HUES48 (cell line): ENCODE measurements around the gene HIKESHI.
"Not testable (repeated sequence)": the region's sequence is repeated elsewhere in the genome, so short reads cannot be mapped to it uniquely, and the experiment has no call there.

Experiments used
- H3K27ac ChIP-seq: one replicate; pipeline ENCODE4 v1.7.0; 2013; ENCODE audit warnings: low read depth, low read length, inconsistent platforms
- H3K27me3 ChIP-seq: 2 replicates; pipeline ENCODE4 v1.6.1; 2013; ENCODE audit warnings: mild to moderate bottlenecking, low read length; ENCODE audit not compliant: control insufficient read depth, insufficient read depth
- H3K36me3 ChIP-seq: 2 replicates; pipeline ENCODE4 v1.6.1; 2013; ENCODE audit warnings: low read length; ENCODE audit not compliant: control insufficient read depth, insufficient read depth
- H3K4me1 ChIP-seq: 2 replicates; pipeline ENCODE4 v1.6.1; 2013; ENCODE audit warnings: mild to moderate bottlenecking, low read length; ENCODE audit not compliant: control insufficient read depth, insufficient read depth
- H3K4me3 ChIP-seq: 2 replicates; pipeline ENCODE4 v1.5.1; 2013; ENCODE audit warnings: mild to moderate bottlenecking, low read depth, low read length
- H3K9ac ChIP-seq: 2 replicates; pipeline ENCODE4 v1.6.1; 2013; ENCODE audit warnings: mild to moderate bottlenecking, low read depth, low read length, moderate library complexity
- H3K9me3 ChIP-seq: 2 replicates; pipeline ENCODE4 v1.6.1; 2013; ENCODE audit warnings: low read length; ENCODE audit not compliant: control insufficient read depth, insufficient read depth

The HIKESHI gene

DNA sequence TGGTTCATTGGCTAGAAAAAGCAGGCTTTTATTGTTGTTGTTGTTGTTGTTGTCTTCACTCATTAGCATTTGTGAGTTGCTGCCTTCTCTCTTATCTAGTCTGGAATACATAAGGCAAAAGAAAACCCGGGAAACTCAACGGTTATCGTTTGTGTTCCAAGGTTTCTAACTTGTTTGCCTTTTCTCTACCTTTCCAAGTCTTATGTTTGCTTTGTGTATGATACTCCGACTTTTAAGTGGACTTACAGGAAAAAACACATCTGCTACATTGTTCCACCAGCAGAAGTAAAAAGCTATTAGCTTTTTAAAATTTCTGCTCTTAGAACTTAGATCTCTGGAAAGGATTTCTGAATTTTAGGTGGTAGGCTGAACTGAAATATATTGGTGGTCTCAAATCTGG lies 27.0 kb upstream of the HIKESHI start:
- Histone ChIP-seq H3K27me3 (no peaks in the 10 kb centered on the region), H3K36me3 (peaks cover 30% of the 10 kb centered on the region)

GRCh38 chr11:86275493-86276370 lies 26.3 kb upstream of the HIKESHI start:
- Histone ChIP-seq H3K36me3 (peaks cover 29% of the 10 kb centered on the region), H3K9ac (no peak overlapping the region), H3K9me3 (no peaks in the 10 kb centered on the region)

More for the DNA sequence above, 27.0 kb upstream of the HIKESHI start:
- H3K9ac ChIP-seq = no peak overlapping the region
- H3K4me3 ChIP-seq = no peak overlapping the region
- H3K4me1 ChIP-seq = peaks cover 3% of the 10 kb centered on the region; the same call in 1 of the 2 replicates
- H3K9me3 ChIP-seq = no peaks in the 10 kb centered on the region
- no peak overlapping the region for H3K27ac ChIP-seq

DNA sequence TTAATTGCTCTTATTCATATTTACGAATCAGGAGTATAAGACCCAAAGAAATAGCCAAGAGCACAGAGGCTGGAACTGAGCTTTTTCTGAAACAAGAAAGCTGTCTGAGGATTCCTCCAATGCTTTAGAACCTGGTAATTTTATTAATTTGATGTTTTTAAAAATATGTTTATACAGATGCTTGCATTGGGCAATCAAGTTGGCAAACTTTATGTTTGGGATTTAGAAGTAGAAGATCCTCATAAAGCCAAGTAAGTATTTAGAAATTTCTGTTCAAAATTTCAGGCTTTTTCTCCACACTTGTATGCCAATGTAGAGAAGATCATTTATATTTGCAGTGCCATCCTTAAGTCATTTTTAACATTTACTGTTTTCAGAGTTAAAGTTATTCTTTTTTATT lies 24.3 kb upstream of the HIKESHI start:
- H3K36me3 ChIP-seq = peaks cover 31% of the 10 kb centered on the region
- H3K9me3 ChIP-seq = no peaks in the 10 kb centered on the region
- H3K27ac ChIP-seq = no peak overlapping the region
- no peak overlapping the region for H3K9ac ChIP-seq
- H3K4me3 ChIP-seq = no peak overlapping the region
- peaks cover 3% of the 10 kb centered on the region; the same call in 1 of the 2 replicates for H3K4me1 ChIP-seq
- no peaks in the 10 kb centered on the region for H3K27me3 ChIP-seq

More at GRCh38 chr11:86275493-86276370, 26.3 kb upstream of the HIKESHI start:
- Histone ChIP-seq H3K27me3 (no peaks in the 10 kb centered on the region), H3K27ac (no peak overlapping the region), H3K4me1 (peaks cover 3% of the 10 kb centered on the region; the same call in 1 of the 2 replicates), H3K4me3 (no peak overlapping the region)

- Histone ChIP-seq H3K4me1 (peaks cover 3% of the 10 kb centered on the region; the same call in 1 of the 2 replicates), H3K27me3 (no peaks in the 10 kb centered on the region), H3K27ac (no peak overlapping the region), H3K4me3 (no peak overlapping the region), H3K9me3 (no peaks in the 10 kb centered on the region), H3K36me3 (peaks cover 31% of the 10 kb centered on the region), H3K9ac (no peak overlapping the region)
These were observed 23.8 kb upstream of the HIKESHI start for GRCh38 chr11:86278226-86278625.

GRCh38 chr11:86279747-86280146 lies 22.3 kb upstream of the HIKESHI start:
- peaks cover 36% of the 10 kb centered on the region for H3K36me3 ChIP-seq
- H3K9me3 ChIP-seq = no peaks in the 10 kb centered on the region
- H3K4me1 ChIP-seq = no peaks in the 10 kb centered on the region
- no peak overlapping the region for H3K27ac ChIP-seq
- no peaks in the 10 kb centered on the region for H3K27me3 ChIP-seq
- H3K9ac ChIP-seq = no peak overlapping the region
- H3K4me3 ChIP-seq = no peak overlapping the region

DNA sequence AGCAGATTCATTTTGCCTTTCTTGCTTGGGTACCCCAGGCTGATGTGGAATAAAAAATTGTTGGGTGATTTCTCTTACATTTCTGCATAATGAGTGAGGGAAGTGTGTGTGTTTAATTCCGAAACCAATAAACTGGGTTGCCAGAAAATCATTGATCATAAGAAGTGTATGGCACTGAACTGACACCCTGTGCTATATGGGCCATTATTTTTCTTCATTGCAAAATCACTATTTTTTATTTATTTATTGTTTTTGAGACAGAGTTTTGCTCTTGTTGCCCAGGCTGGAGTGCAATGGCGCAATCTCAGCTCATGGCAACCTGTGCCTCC lies 14.6 kb upstream of the HIKESHI start:
- Histone ChIP-seq H3K4me1 (no peaks in the 10 kb centered on the region; the same call in none of the 2 replicates), H3K36me3 (peaks cover 5% of the 10 kb centered on the region; the same call in 1 of the 2 replicates), H3K27me3 (no peaks in the 10 kb centered on the region), H3K9me3 (no peaks in the 10 kb centered on the region), H3K4me3 (no peak overlapping the region), H3K27ac (no peak overlapping the region), H3K9ac (no peak overlapping the region)

DNA sequence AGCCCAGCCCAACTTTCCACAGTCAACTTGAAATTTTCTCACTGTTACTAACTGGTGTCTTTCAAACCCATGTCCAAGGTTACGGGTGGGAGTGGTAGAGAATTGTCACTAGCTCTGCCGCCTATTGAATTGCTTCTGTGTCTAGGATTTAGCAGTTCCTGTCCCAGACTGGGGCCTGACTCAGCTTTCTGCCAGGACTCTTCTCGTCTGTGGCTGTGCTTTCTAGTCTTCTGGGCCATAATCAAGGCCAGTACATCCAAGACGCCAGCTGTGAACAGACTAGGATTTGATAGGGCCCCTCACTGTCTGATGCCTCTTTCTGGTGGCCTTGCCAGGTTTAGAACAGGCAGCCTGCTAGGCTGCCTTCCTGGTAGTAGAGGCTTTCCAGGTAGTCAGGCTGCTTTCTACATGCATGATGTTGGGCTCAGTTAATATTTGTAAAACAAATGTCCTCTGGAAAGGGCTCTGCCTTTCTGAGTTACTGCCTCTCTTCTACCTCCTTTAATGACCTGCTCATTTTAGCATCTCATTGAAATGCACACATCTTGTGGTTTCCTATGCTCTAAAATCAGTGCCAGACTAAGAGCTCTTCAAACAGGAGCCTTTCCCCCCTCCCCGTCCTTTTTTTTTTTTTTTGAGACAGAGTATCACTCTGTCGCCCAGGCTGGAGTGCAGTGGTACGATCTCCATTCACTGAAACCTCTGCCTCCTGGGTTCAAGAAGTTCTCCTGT lies 13.1 kb upstream of the HIKESHI start:
- Histone ChIP-seq H3K27me3 (no peaks in the 10 kb centered on the region), H3K9ac (no peak overlapping the region), H3K27ac (no peak overlapping the region), H3K9me3 (no peaks in the 10 kb centered on the region), H3K36me3 (peaks cover 5% of the 10 kb centered on the region; the same call in 1 of the 2 replicates), H3K4me1 (no peaks in the 10 kb centered on the region; the same call in none of the 2 replicates), H3K4me3 (no peak overlapping the region)

DNA sequence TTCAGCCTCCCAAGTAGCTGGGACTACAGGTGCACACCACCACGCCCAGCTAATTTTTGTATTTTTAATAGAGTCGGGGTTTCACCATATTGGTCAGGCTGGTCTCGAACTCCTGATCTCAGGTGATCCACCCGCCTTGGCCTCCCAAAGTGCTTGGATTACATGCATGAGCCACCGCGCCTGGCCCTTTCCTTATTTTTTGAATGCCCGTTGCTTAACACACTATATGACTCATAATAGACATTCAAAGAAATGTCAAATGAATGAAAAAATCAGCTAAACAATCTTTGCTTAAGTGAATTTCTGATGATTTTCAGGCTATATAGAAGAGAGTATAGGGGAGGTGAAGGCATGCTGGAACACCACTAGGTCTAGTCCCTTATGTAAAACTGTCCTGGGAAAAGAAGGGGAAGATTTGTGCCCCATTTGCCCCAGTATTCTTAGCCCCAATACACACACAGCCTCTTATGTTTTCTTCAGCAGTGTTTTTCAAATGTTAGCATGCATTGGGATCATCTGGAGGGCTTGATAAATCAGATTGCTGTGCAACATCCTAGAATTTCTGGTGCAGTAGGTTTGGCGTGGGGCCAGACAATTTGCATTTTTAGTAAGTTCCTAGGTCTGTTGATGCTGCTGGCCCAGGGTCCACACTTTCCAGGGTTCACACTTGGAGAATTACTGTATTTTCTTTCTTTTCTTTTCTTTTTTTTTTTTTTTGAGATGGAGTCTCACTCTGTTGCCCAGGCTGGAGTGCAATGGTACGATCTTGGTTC lies 12.3 kb upstream of the HIKESHI start:
- H3K27me3 ChIP-seq, H3K9ac ChIP-seq, H3K9me3 ChIP-seq, H3K4me1 ChIP-seq, H3K27ac ChIP-seq, H3K4me3 ChIP-seq, H3K36me3 ChIP-seq: not testable (repeated sequence)

- Histone ChIP-seq H3K27ac (no peak overlapping the region), H3K9ac (no peak overlapping the region), H3K4me1 (no peaks in the 10 kb centered on the region; the same call in none of the 2 replicates), H3K4me3 (no peak overlapping the region), H3K27me3 (no peaks in the 10 kb centered on the region), H3K36me3 (no peaks in the 10 kb centered on the region), H3K9me3 (no peaks in the 10 kb centered on the region)
These were observed 10.4 kb upstream of the HIKESHI start for GRCh38 chr11:86291466-86292262.

DNA sequence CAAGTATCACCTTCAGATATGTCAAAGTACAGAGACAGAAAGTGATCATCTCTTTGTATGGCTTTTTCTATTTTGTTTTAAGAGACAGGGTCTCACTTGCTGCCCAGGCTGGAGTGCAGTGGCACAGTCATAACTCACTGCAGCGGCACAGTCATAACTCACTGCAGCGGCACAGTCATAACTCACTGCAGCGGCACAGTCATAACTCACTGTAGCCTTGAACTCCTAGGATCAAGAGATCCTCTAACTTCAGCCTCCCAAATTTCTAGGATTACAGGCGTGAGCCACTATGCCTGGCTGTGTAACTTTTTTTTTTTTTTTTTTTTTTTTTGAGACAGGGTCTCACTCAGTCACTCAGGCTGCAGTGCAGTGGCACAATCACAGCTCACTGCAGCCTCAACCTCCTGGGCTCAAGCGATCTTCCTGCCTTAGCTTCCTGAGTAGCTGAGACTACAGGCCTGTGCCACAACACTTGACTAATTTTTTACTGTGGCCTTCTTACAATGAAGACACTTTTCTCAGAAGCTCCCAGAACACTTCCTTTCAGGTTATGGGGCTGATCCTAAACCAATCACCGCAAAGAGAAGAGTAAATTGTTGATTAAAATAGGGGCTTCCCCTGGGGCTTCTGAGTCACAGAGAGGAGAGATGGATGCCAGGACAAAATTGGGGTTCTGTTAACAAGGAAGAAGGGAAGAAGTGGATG lies 9.0 kb upstream of the HIKESHI start:
- no peak overlapping the region for H3K9ac ChIP-seq
- H3K4me1 ChIP-seq = no peaks in the 10 kb centered on the region; the same call in none of the 2 replicates
- no peaks in the 10 kb centered on the region for H3K36me3 ChIP-seq
- no peaks in the 10 kb centered on the region for H3K27me3 ChIP-seq
- no peak overlapping the region for H3K4me3 ChIP-seq
- H3K27ac ChIP-seq = no peak overlapping the region
- H3K9me3 ChIP-seq = no peaks in the 10 kb centered on the region
